Ovary (tissue), 3 donors: ENCODE measurements around the gene PRR16.

Source experiments
- CTCF ChIP-seq, 3 donors: fragments of 450-650 bp in 2 of 3; fragments of 200-600 bp in 1 of 3; IDR thresholded peaks; one replicate each; pipeline versions ENCODE4 v1.5.1 to v1.8.0; 2016 to 2022; ENCODE audit warnings: antibody characterized with exemption in 3 of 3, mild to moderate bottlenecking in 1 of 3
- POLR2A ChIP-seq: fragments of 450-650 bp; IDR thresholded peaks from one replicate; pipeline ENCODE4 v1.6.1; 2017; ENCODE audit warnings: antibody characterized with exemption, mild to moderate bottlenecking, moderate library complexity
- donor health status: DM: no; HTN: no; CAD: no.

- no peak for TF ChIP-seq POLR2A
- no peak for TF ChIP-seq CTCF (IDR thresholded peaks at IDR 0.05)
These were observed 135.5 kb downstream of the PRR16 start for GRCh38 chr5:120599576-120599975.
